ENCODE measurements around the gene LSM14B.

DNA sequence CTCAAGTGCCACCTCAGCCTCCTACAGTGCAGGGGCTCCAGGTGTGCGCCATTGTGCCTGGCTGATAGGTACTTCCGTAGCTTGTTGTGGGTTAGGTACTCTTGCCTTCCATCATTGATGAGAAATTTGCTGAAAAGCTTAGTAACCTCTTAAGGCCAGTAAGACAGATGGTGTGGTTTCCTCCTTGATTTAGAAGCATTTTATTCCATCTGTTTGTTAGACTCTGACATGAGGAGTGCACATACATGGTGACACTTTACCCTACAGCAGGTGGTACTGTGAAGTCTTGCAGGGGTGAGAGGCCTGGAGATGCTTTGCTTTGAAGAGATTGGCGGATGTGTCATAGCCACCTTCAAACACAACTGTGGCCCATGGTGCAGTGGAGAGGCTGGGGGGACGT is 45.8 kb downstream of the LSM14B start:
- TF ChIP-seq CTCF (IDR thresholded peaks at IDR 0.05) (no peak), ZFX (IDR thresholded peaks at IDR 0.05; ENCODE audit: borderline replicate concordance) (no peak)
